GM21529 (cell line): ENCODE data around the gene WNK3.
A peak's percentile ranks its signal among the peaks of the same experiment; 100 is the strongest.

Experiments used
- ATAC-seq: cut with Tn5 transposase; IDR thresholded peaks from one replicate; pipeline ENCODE4 v1.9.1; 2021; ENCODE audit not compliant: unreplicated experiment

WNK3 gene

DNA sequence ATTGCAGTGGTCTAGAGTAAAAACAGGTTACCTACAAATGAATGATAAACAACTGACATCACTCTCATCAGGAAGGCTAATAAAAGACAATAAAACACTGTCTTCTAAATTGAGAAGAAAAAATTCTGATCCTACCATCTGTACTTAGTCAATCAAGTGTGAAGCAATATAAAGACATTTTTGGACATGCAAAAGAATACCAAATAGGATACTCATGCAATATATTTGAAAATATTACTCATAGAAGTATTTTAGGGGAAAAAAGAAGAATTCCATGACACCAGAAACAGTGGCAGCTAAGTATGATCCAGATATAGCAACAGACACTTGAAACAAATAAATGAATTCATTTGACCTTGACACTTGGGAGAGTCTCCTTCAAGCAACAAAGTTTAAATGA lies 111.0 kb downstream of the WNK3 start:
- ATAC-seq: no peak

- ATAC-seq: no peak
These were observed 119.3 kb downstream of the WNK3 start for GRCh38 chrX:54238588-54238987.

GRCh38 chrX:54237014-54237413 lies 120.8 kb downstream of the WNK3 start:
- no peak for ATAC-seq

DNA sequence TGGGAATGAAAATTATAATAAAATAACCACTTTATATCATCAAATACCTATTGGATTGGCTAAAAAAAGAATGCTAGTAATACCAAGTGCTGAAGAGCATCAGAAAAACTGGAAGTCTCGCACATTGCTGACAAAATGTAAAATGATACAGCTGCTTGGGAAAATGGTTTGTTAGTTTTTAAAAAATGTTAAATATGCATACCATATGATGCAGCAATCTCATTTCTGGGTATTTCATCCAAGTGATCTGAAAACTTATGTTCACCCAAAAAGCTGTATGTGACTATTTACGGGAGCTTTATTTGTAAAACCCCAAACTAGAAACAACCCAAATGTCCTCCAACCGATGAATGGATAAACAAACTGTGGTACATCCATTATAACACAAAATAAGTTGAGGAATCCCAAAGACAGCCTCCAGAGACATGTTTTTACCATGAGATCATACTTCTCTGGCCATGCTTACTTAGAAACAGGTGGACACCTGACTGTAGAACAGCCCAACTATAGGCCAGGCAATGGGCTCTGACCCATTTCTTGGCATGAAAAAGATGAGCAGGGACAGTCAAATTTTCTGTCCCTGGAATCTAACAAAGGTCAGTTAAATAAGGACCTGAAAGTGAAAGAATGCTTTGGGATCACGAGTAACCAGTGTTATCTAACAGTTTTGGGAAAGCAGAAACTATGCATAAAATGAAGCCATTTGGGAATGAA lies 127.3 kb downstream of the WNK3 start:
- ATAC-seq: no peak

GRCh38 chrX:54223581-54223980 lies 134.3 kb downstream of the WNK3 start:
- no peak for ATAC-seq

GRCh38 chrX:54213603-54214002 lies 144.2 kb downstream of the WNK3 start:
- no peak for ATAC-seq

DNA sequence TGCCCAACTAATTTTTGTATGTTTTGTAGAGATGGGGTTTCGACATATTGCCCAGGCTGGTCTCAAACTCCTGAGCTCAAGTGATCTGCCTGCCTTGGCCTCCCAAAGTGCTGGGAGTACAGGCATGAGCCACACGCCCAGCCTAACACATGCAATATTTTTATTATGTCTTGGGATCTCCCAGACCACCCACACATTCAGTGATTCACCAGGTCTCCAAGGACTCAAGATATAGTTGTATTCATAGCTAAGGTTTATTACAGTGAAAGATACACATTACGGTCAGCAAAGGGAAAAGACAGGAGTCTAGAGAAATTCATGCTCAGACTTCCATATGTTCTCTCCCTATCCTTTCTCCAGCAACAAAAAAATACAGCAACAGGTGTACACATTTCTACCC lies 149.3 kb downstream of the WNK3 start:
- no peak for ATAC-seq

DNA sequence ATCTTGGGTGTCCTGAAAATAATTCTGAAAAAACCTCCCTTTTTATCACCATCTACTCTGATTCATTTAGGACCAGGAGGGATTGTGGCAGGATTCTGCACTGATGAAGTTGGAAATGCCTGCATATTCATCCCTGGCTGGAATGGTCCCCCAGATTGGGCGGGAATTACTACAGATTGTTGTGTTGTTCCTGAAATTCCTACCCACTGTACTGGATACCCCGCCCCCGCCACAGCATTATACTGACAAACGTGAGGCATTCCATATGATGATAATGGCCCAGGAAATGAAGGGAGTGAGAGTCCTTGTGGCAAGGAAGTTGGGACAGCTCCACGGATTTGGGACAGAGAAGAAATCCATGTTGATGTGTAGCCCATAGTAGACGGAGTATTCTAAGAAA lies 159.6 kb downstream of the WNK3 start:
- no peak for ATAC-seq

- no peak for ATAC-seq
These were observed 162.8 kb downstream of the WNK3 start for GRCh38 chrX:54194982-54195588.

- no peak for ATAC-seq
These were observed 164.6 kb downstream of the WNK3 start for GRCh38 chrX:54193085-54193821.

DNA sequence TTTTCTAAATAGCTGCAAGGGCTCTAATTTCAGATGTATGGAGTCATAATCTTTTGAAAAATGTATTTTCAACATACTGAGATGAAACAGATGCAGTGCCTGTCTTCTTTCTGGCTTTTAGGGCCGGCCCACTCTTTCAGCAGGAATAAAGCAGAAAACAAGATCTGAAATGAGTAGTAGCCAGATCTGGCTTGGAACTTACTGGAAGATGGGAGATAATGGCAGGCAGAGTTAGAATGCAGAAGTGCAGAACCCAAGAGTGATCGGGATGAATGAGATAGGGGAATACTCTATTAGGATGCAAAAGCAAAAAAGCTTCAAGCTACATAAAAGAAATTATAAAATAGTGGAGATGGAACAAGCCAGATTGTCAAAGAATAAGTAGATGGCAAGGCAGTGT lies 173.4 kb downstream of the WNK3 start:
- ATAC-seq: no peak

DNA sequence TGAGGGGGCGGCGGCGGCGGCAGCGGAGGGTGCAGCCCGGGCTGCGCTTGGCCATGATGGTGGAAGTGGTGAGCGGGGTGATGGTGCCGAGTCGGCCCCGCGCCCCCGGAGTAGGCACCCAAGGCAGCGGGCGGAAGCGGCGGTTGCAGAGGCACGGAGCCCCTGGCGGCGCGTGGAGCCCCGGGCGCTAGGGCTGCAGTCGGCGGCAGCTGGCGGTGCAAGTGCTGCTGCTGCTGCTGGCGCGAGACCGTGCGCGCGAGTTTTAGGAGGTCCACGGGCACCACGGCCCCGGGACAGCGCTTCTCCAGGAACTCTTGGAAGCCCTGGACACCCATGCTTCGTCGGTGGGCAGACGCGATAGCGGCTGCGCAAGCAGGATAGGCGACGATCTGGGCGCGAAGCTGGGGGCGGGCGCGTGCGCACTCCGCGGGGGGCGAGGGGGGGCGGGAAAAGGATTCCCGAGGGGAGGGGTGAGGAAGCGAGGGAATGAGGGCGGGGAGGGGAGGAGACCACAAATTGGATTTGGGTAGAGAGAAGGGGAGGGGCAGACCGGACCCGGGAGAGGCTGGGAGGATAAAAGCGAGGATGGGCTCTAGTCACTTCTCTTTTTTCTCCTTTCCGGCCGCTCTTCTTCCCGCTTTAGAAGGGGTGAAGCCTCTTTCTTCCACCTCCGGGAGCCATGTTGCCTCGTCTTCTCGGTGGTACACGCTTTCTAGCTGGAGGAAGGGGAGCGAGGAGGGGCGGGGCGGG lies 174.8 kb downstream of the WNK3 start, which contains the start of gene FAM120C:
Gene FAM120C, minus strand, starts transcription at position 391 of the 750 bp plus-strand sequence. Its CDS starts 56 bp downstream, at position 335.
- peak; percentile 39 for ATAC-seq

GRCh38 chrX:54182194-54182863 lies 175.5 kb downstream of the WNK3 start:
- peak; percentile 59 for ATAC-seq

GRCh38 chrX:54181202-54181953 lies 176.5 kb downstream of the WNK3 start:
- ATAC-seq: no peak

- ATAC-seq: no peak
These were observed 177.4 kb downstream of the WNK3 start for GRCh38 chrX:54180403-54180802.

DNA sequence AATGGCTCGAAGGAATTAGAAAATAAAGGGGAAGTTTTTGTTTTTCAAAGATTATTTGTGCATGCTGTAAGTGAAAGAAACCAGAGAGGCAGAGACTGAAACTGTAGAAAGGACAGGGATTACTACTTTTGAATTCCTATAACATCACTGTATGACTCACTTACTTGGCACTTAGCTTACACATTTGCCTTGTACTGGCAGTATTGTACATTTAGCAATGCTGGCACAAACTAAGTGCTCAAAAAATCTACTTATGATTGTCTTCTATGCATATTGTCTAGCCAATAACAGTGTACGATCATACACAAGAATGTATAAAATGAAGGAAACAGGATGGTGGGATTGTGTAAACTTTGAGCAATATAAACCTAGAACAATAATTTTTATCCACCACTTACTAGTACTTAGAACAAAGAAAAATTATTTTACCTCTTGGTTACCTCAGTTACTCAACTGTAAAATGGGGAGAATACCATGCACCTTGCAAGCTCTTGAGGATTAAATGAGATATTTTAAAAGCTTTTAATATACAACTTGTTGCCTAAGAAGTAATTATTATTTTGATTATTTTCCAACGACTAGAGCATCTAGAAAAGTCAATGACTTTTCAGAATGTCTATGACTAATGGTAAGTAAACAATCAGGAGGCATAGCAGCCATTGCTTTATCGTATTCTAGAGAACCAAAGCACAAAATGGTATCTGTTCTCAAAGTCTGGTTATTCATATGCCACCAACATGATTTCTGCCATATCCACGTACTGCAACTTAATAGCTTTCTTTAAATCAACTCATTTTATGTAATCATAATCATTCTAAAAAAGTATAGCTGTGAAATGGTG lies 179.5 kb downstream of the WNK3 start:
- peak; percentile 35 for ATAC-seq

GRCh38 chrX:54177306-54177705 lies 180.5 kb downstream of the WNK3 start:
- ATAC-seq: no peak

DNA sequence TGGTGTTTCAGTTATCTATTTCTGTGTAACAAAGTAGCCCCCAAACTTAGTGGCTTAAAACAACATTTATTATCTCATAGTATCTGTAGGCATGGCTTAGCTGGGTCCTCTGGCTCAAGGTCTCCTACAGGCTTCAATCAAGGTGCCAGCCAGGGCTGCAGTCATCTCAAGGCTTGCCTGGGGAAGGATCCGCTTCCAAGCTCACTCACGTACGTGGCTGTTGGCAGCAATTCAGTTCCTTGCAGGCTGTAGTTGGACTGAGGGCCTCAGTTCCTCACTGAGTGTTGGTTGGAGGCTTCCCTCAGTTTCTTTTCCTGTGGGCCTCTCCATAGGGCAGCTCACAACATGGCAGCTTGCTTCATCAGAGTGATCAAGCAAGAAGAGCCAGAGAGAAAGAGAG lies 184.1 kb downstream of the WNK3 start:
- ATAC-seq: no peak

DNA sequence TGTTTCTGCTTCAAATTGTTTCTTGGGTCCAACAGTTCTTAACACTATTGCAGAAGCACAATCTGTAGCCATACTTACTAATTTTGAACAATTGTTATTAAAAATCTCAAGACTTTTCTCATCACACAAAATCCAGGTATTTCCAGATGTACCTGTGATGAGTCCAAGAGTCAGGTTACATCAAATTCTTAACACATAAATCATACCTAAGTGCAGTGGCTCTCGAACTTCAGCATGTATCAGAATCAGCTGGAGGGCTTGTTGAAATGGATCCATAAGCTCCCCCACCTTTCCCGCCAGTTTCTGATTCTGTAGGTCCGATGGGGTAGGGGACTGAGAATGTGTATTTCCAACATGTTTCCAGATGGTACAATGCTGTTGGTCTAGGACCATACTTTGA lies 185.4 kb downstream of the WNK3 start:
- ATAC-seq: no peak
